PC-9 (cell line): Measurements from ENCODE around the gene ARMC9. TPM values are rescaled to one million over a fixed set of nuclear protein-coding genes. Genes with fewer than 3 reads are reported as not detected.

Source experiments
- BruUV-seq: library from RNA; stranded (reverse); fragments of 400-500 nt; replicated peaks from 2 replicates; lab custom pipeline; 2021; lab: Mats Ljungman, UMichigan
- CTCF ChIA-PET: fragments of 300-600 bp; sonication (Branson Sonifier 250); formaldehyde crosslinking; loops from one replicate; lab custom pipeline; 2022; ENCODE audit warnings: antibody characterized with exemption; lab: Charles Lee
- POLR2A ChIA-PET: fragments of 300-600 bp; sonication (Branson Sonifier 250); formaldehyde crosslinking; loops from one replicate; lab custom pipeline; 2022; ENCODE audit warnings: antibody characterized with exemption; ENCODE audit not compliant: unreplicated experiment; lab: Charles Lee
- DNase-seq, 2 experiments: peaks; one replicate each; pipeline versions ENCODE4 v3.0.0 to v3.0.0-alpha.2; 2015 to 2022; ENCODE audit warnings: mixed read lengths in 1 of 2
- H2AFZ ChIP-seq: fragments of 200-600 bp; sonication (generic); 2 replicates; pipeline ENCODE4 v1.8.1; 2017; ENCODE audit warnings: antibody characterized with exemption
- H3F3A ChIP-seq: fragments of 200-600 bp; sonication (generic); 2 replicates; pipeline ENCODE4 v1.8.1; 2017; ENCODE audit warnings: antibody characterized with exemption, mild to moderate bottlenecking, low read depth; ENCODE audit not compliant: insufficient read depth
- H3K27ac ChIP-seq: fragments of 200-600 bp; sonication (generic); 2 replicates; pipeline ENCODE4 v1.6.1; 2016; ENCODE audit warnings: mixed run types
- H3K27me3 ChIP-seq: fragments of 200-600 bp; sonication (generic); 2 replicates; pipeline ENCODE4 v1.6.1; 2016; ENCODE audit warnings: low read depth, mixed run types; ENCODE audit not compliant: insufficient read depth
- H3K36me3 ChIP-seq: fragments of 200-600 bp; sonication (generic); 2 replicates; pipeline ENCODE4 v1.6.1; 2016; ENCODE audit warnings: low read depth, mixed run types
- H3K4me1 ChIP-seq: fragments of 200-600 bp; sonication (generic); replicated peaks from 2 replicates; pipeline ENCODE4 v1.6.1; 2016; ENCODE audit warnings: mixed run types; ENCODE audit not compliant: insufficient read depth
- H3K4me2 ChIP-seq: fragments of 200-600 bp; sonication (generic); 2 replicates; pipeline ENCODE4 v1.6.1; 2017; ENCODE audit warnings: mixed run types
- H3K4me3 ChIP-seq: fragments of 200-600 bp; sonication (generic); 2 replicates; pipeline ENCODE4 v1.6.1; 2016; ENCODE audit warnings: mixed run types
- H3K79me2 ChIP-seq: fragments of 200-600 bp; sonication (generic); 2 replicates; pipeline ENCODE4 v1.6.1; 2017; ENCODE audit warnings: low read depth, mixed run types
- H3K9me2 ChIP-seq: fragments of 200-600 bp; sonication (generic); 2 replicates; pipeline ENCODE4 v1.8.1; 2017; ENCODE audit warnings: mild to moderate bottlenecking; ENCODE audit not compliant: insufficient read depth
- H3K9me3 ChIP-seq: fragments of 200-600 bp; sonication (generic); 2 replicates; pipeline ENCODE4 v1.8.1; 2016; ENCODE audit warnings: low read depth; ENCODE audit not compliant: insufficient read depth
- H4K20me1 ChIP-seq: fragments of 200-600 bp; sonication (generic); 2 replicates; pipeline ENCODE4 v1.8.1; 2017; ENCODE audit not compliant: insufficient read depth
- EZH2 ChIP-seq: fragments of 200-600 bp; sonication (generic); IDR thresholded peaks from 2 replicates; pipeline ENCODE4 v1.8.0; 2017; ENCODE audit warnings: antibody characterized with exemption, low read depth
- intact Hi-C: fragments of 100-400 bp; cut with micrococcal nuclease; formaldehyde crosslinking; loops from one replicate; pipeline ENCODE4 v1.10.0; 2022; ENCODE audit not compliant: unreplicated experiment
- total RNA-seq: library from RNA; stranded (reverse); gene quantifications from 2 replicates; pipeline ENCODE4 v1.2.3, GENCODE V29; 2021
- TF ChIP-seq, protein P1 (sequence below): fragments of 200-600 bp; sonication (generic); conservative IDR thresholded peaks from 2 replicates; pipeline ENCODE4 v1.6.1; 2017; ENCODE audit warnings: mixed run types, antibody characterized with exemption, mild to moderate bottlenecking, moderate library complexity

ARMC9 gene
- total RNA-seq, 1 experiment from 2014 or later, result 23.4 TPM

DNA sequence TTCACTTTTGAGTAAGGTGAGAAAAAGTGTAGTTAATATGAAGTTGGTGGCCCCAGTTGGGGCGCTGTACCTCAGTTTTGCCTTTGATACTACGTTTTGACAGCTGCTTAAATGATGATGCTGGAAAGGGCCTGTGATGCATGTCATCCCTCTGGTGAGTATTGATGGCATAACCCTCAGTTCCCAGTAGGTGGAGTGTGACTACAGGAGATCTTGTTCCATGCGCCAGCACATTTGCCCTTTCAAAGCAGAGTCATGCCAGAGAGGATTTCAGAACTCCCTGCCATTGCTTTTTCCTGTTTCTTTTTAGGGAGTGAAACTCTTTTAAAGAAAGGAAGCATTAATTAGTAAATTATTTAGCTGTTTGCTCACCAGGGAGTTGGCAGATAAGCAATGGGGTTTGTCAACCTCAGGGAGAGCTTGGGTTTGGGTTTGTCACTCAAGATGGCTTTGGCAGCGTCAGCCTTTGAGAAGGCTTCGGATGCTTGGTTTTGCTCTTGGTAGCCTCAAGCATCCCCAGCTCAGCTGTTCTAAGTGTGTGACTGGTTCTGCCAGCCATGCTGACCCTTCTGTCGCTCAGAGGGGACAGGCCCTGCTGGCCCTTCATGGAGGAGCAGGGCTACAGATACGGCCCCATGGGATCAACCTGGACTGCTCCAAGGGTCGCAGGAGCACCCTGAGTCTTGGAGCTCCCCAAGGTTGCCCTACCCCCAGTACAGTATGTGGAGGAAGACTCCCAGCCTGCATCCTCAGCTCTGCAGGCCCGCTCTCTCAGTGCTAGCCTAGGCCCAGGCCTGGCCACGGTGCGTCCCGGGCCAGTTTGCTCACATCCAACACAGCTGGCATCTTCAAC lies 29.1 kb downstream of the ARMC9 start:
- Histone ChIP-seq H3K4me2 (no peak overlapping the region), H3K4me1 (no peaks in the 10 kb centered on the region), H3K79me2 (no peaks in the 10 kb centered on the region), H3K27ac (no peak overlapping the region), H3K9me3 (no peaks in the 10 kb centered on the region), H4K20me1 (no peaks in the 10 kb centered on the region), H3K9me2 (no peaks in the 10 kb centered on the region), H3F3A (peaks cover 9% of the 10 kb centered on the region; the same call in 1 of the 2 replicates), H3K27me3 (no peaks in the 10 kb centered on the region), H2AFZ (no peak overlapping the region), H3K36me3 (no peaks in the 10 kb centered on the region), H3K4me3 (no peak overlapping the region)
- DNase-seq, result peak; percentile 52 to 65
- TF ChIP-seq, protein P1, sequence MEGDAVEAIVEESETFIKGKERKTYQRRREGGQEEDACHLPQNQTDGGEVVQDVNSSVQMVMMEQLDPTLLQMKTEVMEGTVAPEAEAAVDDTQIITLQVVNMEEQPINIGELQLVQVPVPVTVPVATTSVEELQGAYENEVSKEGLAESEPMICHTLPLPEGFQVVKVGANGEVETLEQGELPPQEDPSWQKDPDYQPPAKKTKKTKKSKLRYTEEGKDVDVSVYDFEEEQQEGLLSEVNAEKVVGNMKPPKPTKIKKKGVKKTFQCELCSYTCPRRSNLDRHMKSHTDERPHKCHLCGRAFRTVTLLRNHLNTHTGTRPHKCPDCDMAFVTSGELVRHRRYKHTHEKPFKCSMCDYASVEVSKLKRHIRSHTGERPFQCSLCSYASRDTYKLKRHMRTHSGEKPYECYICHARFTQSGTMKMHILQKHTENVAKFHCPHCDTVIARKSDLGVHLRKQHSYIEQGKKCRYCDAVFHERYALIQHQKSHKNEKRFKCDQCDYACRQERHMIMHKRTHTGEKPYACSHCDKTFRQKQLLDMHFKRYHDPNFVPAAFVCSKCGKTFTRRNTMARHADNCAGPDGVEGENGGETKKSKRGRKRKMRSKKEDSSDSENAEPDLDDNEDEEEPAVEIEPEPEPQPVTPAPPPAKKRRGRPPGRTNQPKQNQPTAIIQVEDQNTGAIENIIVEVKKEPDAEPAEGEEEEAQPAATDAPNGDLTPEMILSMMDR, result peak; percentile 86
- TF ChIP-seq EZH2, result no peak
- intact Hi-C loops, result loop anchor here (1.0 to 10.0 kb wide), 5 partner anchors 123 to 403 kb away; no protein-coding TSS in a partner anchor
- CTCF ChIA-PET, result interaction anchor here (0.5 to 1.3 kb wide), 6 partner anchors 98 to 225 kb away, joined by 3 to 14 read pairs (median 4); no protein-coding TSS in a partner anchor
- BruUV-seq, result no TSS peak
- POLR2A ChIA-PET, result no interaction called here

DNA sequence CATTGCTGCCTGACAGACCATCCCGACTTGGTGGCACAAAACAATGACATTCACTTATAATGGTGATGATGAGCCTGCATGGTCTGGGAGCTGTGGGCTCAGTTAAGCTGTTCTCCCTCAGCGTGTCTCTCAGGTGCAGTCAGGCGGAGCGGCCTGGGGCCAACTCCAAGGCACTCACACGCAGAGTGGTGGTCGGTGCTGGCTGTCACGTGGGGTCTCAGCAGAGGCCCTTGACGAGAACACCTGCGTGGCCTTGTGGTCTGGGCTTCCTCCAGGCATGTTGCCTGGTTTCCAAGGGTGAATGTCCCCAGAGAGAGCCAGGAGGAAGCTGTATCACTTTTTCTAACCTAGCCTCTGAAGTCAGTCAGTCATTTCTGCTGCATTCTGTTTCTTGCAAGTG lies 29.8 kb downstream of the ARMC9 start:
- intact Hi-C loops, result loop anchor here (10.0 kb wide), 2 partner anchors 327 to 403 kb away; no protein-coding TSS in a partner anchor
- H4K20me1 ChIP-seq, result no peaks in the 10 kb centered on the region
- TF ChIP-seq, protein P1, result no peak
- TF ChIP-seq EZH2, result no peak
- H3F3A ChIP-seq, result peaks cover 5% of the 10 kb centered on the region; the same call in 1 of the 2 replicates
- H3K9me3 ChIP-seq, result no peaks in the 10 kb centered on the region
- H3K79me2 ChIP-seq, result no peaks in the 10 kb centered on the region
- H3K4me1 ChIP-seq, result no peaks in the 10 kb centered on the region
- H2AFZ ChIP-seq, result no peak overlapping the region
- no peaks in the 10 kb centered on the region for H3K27me3 ChIP-seq
- no TSS peak for BruUV-seq
- CTCF ChIA-PET, result interaction anchor here (1.0 to 1.3 kb wide), 2 partner anchors 172 to 184 kb away, joined by 3 to 12 read pairs; no protein-coding TSS in a partner anchor
- H3K9me2 ChIP-seq, result no peaks in the 10 kb centered on the region
- no peak for DNase-seq
- no peak overlapping the region for H3K27ac ChIP-seq
- no peaks in the 10 kb centered on the region for H3K36me3 ChIP-seq
- H3K4me3 ChIP-seq, result no peak overlapping the region
- POLR2A ChIA-PET, result no interaction called here
- H3K4me2 ChIP-seq, result no peak overlapping the region

DNA sequence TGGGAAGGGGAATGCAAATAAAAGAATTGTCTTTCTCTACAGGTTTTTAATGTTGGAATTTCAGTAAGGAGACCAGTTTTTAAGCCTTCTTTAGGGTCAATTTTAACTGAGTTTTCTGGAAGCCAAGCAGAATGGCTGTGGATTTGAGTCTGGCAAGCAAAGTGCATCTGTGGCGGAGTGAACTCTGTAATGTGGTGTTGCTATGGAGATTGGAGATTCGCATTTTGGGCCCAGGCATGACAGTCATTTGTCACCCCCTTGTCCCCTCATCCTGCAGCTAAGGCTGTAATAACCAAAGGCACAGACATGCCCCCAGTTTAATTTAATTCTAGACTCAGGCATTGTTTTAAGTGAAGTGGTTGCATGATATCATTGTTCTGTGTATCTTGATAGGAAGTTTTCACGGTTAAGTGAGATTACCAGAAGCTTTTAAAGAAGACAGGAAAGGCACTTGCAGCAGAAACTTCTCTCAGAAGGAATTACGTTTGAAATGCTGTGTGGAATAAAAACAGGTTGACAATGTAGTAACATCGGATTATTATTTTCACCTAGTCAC lies 30.6 kb downstream of the ARMC9 start:
- ChIA-PET CTCF (no interaction called here), POLR2A (no interaction called here)
- BruUV-seq, result no TSS peak
- no peaks in the 10 kb centered on the region for H3K79me2 ChIP-seq
- H4K20me1 ChIP-seq, result no peaks in the 10 kb centered on the region
- TF ChIP-seq, protein P1, result no peak
- TF ChIP-seq EZH2, result no peak
- H3K9me3 ChIP-seq, result no peaks in the 10 kb centered on the region
- no peaks in the 10 kb centered on the region for H3K36me3 ChIP-seq
- H3K9me2 ChIP-seq, result no peaks in the 10 kb centered on the region
- intact Hi-C loops, result loop anchor here (10.0 kb wide), 2 partner anchors 326 to 404 kb away; no protein-coding TSS in a partner anchor
- no peak overlapping the region for H3K4me3 ChIP-seq
- no peaks in the 10 kb centered on the region for H3K4me1 ChIP-seq
- H3K27ac ChIP-seq, result no peak overlapping the region
- DNase-seq, result no peak
- no peaks in the 10 kb centered on the region for H3K27me3 ChIP-seq
- no peak overlapping the region for H2AFZ ChIP-seq
- no peak overlapping the region for H3K4me2 ChIP-seq
- peaks cover 5% of the 10 kb centered on the region; the same call in 1 of the 2 replicates for H3F3A ChIP-seq
